Body of pancreas (tissue), 4 donors: Measurements from ENCODE around the gene GRID1. TPM values are rescaled to one million over a fixed set of nuclear protein-coding genes. Genes with fewer than 3 reads are reported as not detected.

Experiments
- ATAC-seq: fragments of 150-250 bp; one replicate; pipeline ENCODE4 v1.9.1; 2016
- DNase-seq, 4 donors: peaks; one replicate each; pipeline ENCODE4 v3.0.0-alpha.2; 2019
- H3K27ac ChIP-seq, 4 donors: fragments of 200-600 bp; sonication (generic); 1 replicate in 3 of 4; 2 replicates in 1 of 4; pipeline versions ENCODE4 v1.5.1 to v1.6.1; 2016 to 2019; ENCODE audit warnings: mild to moderate bottlenecking in 1 of 4, mixed read lengths in 1 of 4, moderate library complexity in 1 of 4
- H3K27me3 ChIP-seq, 2 donors: fragments of 200-600 bp; sonication (generic); one replicate each; pipeline ENCODE4 v1.6.0; 2016; ENCODE audit warnings: mild to moderate bottlenecking in 1 of 2
- H3K36me3 ChIP-seq, 2 donors: fragments of 200-600 bp; sonication (generic); replicated peaks in 1 of 2; 2 replicates each; pipeline ENCODE4 v1.5.1; 2016; ENCODE audit warnings: low read depth in 2 of 2; ENCODE audit not compliant: insufficient read depth in 1 of 2
- H3K4me1 ChIP-seq: fragments of 200-600 bp; sonication (generic); one replicate; pipeline ENCODE4 v1.6.0; 2016
- H3K4me3 ChIP-seq, 2 donors: fragments of 200-600 bp; sonication (generic); 1 replicate in 1 of 2; 2 replicates in 1 of 2; pipeline ENCODE4 v1.5.1; 2016 to 2019
- H3K9me3 ChIP-seq, 3 donors: fragments of 200-600 bp; sonication (generic); 1 replicate in 2 of 3; 2 replicates in 1 of 3; pipeline ENCODE4 v1.5.1; 2016
- CTCF ChIP-seq, 7 experiments: fragments of 450-650 bp in 4 of 7; fragments of 200-600 bp in 3 of 7; sonication (generic) in 3 of 7; IDR thresholded peaks; one replicate each; pipeline ENCODE4 v1.5.1; 2016 to 2019; ENCODE audit warnings: antibody characterized with exemption in 7 of 7
- POLR2A ChIP-seq, 3 donors: fragments of 450-650 bp; IDR thresholded peaks; one replicate each; pipeline ENCODE4 v1.6.1; 2016; ENCODE audit warnings: antibody characterized with exemption in 3 of 3, mild to moderate bottlenecking in 2 of 3
- WGBS, 2 donors: methylation state at CpG; one replicate each; pipeline ENCODE4 v1.1.5; 2017; 5-methylcytosine and 5-hydroxymethylcytosine counted together
- intact Hi-C: fragments of 100-400 bp; cut with DNase I; formaldehyde crosslinking; loops from one replicate; pipeline ENCODE4 v1.15.1; 2023
- total RNA-seq, 2 donors: library from RNA; depleted of rRNA; stranded (reverse); fragments of >200 nt; gene quantifications; one replicate each; pipeline ENCODE4 v1.1.0, GENCODE V29; 2016

GRID1 gene
- total RNA-seq, 2 donors from 2014 or later, result 1.0 to 1.6 TPM

- H3K27ac ChIP-seq, result no peak overlapping the region
- ATAC-seq (no peak), DNase-seq (no peak)
- H3K27me3 ChIP-seq, result no peaks in the 10 kb centered on the region
- no peaks in the 10 kb centered on the region for H3K9me3 ChIP-seq
- TF ChIP-seq POLR2A (IDR thresholded peaks at IDR 0.05) (no peak), CTCF (IDR thresholded peaks at IDR 0.05) (no peak)
- no peak overlapping the region for H3K4me3 ChIP-seq
- H3K4me1 ChIP-seq, result no peaks in the 10 kb centered on the region
- intact Hi-C loops, result no loop called here
- 49 to 53% methylated on average over 5 of the region's 5 CpGs for WGBS, 2 donors
- no peaks in the 10 kb centered on the region for H3K36me3 ChIP-seq
Measured at GRCh38 chr10:85926136-85926535, 440.5 kb downstream of the GRID1 start.

DNA sequence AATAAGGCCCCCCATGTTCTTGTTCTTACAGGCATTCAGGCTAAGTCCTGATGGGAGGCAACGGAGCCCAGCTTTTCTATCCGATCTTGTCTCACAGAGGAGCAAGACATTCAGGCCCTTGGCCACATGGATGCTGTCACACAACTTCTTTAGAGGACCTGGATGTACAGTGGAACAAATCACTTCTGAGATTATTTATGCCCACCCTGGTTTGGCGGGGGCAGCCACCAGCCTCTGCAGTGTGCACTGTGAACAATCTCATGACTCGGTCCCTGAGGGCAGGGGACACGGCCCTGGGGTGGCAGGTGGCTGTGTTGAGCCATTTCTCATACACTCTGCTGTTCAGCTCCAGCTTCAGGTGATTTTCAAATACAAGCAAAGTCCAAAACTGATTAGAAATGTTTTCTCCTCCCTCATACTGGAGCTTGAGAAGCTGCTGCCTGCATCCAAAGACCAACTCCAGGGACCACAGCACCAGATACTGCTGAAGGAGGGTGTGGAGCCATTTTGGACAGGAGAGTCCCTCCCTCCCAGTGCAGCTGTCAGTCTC lies 441.3 kb downstream of the GRID1 start:
- Histone ChIP-seq H3K4me1 (no peaks in the 10 kb centered on the region), H3K9me3 (no peaks in the 10 kb centered on the region), H3K4me3 (no peak overlapping the region), H3K27me3 (no peaks in the 10 kb centered on the region), H3K36me3 (no peaks in the 10 kb centered on the region), H3K27ac (no peak overlapping the region)
- TF ChIP-seq POLR2A (IDR thresholded peaks at IDR 0.05) (no peak), CTCF (IDR thresholded peaks at IDR 0.05) (no peak)
- no peak for DNase-seq
- ATAC-seq, result no peak
- intact Hi-C loops, result no loop called here
- WGBS, 2 donors, result 65 to 82% methylated on average over 2 to 5 of the region's 5 CpGs

DNA sequence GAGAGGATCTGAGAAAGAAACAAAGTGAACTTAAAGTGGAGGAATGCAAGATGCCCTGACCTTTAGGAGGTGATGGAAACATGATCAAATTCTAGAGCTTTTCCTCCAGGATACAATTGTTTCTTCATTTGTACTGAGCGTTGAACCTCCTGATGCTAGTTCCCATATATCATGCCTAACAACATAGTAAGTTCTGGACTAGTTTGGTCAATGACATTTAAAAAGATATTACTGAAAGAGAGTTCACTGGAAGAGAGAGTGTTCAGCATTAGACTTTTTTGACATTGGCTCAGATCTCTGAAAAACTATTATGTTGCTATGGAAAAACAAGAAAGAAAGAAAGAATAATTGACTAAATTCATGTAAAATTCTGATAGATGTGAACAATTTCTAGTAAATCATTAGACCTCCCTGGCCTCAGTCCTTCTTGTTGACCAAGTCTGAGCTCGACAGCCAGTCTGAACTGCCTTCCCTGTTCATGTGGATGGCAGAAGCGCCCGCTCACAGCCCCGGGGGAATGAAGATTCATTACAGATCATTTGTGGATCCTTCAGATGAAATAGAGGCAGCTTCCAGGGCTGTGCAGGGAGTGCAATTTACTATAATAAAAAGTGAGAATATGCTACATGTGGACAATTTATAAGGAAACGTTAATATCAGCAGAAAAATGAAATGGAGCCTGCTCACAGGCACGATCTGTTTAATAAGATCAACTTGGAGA lies 442.1 kb downstream of the GRID1 start:
- Histone ChIP-seq H3K9me3 (no peaks in the 10 kb centered on the region), H3K27ac (no peak overlapping the region), H3K4me1 (no peaks in the 10 kb centered on the region), H3K36me3 (no peaks in the 10 kb centered on the region), H3K27me3 (no peaks in the 10 kb centered on the region), H3K4me3 (no peak overlapping the region)
- TF ChIP-seq CTCF (IDR thresholded peaks at IDR 0.05) (no peak), POLR2A (IDR thresholded peaks at IDR 0.05) (no peak)
- ATAC-seq, result no peak
- no peak for DNase-seq
- 71 to 72% methylated on average over 7 of the region's 7 CpGs for WGBS, 2 donors
- intact Hi-C loops, result no loop called here

GRCh38 chr10:85922356-85923129 lies 444.1 kb downstream of the GRID1 start:
- Histone ChIP-seq H3K27ac (no peak overlapping the region), H3K4me1 (no peaks in the 10 kb centered on the region), H3K36me3 (no peaks in the 10 kb centered on the region), H3K4me3 (no peak overlapping the region), H3K9me3 (no peaks in the 10 kb centered on the region), H3K27me3 (no peaks in the 10 kb centered on the region)
- DNase-seq (no peak), ATAC-seq (no peak)
- WGBS, 2 donors, result 66 to 78% methylated on average over 9 of the region's 9 CpGs
- TF ChIP-seq CTCF (IDR thresholded peaks at IDR 0.05) (no peak), POLR2A (IDR thresholded peaks at IDR 0.05) (no peak)
- intact Hi-C loops, result no loop called here
